Effector memory CD8-positive, alpha-beta T cell (primary cell): ENCODE data around the gene C2CD4C.

Experiments
- ATAC-seq: fragments of 150-1000 bp; cut with Tn5 transposase; replicated peaks from 2 replicates; pipeline ENCODE4 v1.10.0; 2021; ENCODE audit warnings: mild to moderate bottlenecking, moderate library complexity
- DNase-seq, 3 experiments: peaks; one replicate each; pipeline ENCODE4 v3.0.0; 2021
- H3K27ac Mint-ChIP-seq, 2 donors: one replicate each; pipeline ENCODE4 v1.8.0; 2022; ENCODE audit warnings: mild to moderate bottlenecking in 2 of 2, mixed read lengths in 2 of 2, moderate library complexity in 2 of 2
- H3K27me3 Mint-ChIP-seq, 2 donors: one replicate each; pipeline ENCODE4 v1.8.0; 2022; ENCODE audit warnings: mixed read lengths in 2 of 2
- H3K36me3 Mint-ChIP-seq: one replicate; pipeline ENCODE4 v1.8.0; 2022; ENCODE audit warnings: mild to moderate bottlenecking, moderate library complexity, mixed read lengths; ENCODE audit not compliant: insufficient read depth
- H3K4me1 Mint-ChIP-seq, 2 donors: one replicate each; pipeline ENCODE4 v1.8.0; 2022; ENCODE audit warnings: low read depth in 2 of 2, mixed read lengths in 2 of 2
- H3K4me3 Mint-ChIP-seq, 2 donors: one replicate each; pipeline ENCODE4 v1.8.0; 2022; ENCODE audit warnings: mild to moderate bottlenecking in 2 of 2, mixed read lengths in 2 of 2, moderate library complexity in 2 of 2
- H3K9me3 Mint-ChIP-seq, 2 donors: one replicate each; pipeline ENCODE4 v1.8.0; 2022; ENCODE audit warnings: mixed read lengths in 2 of 2

Gene C2CD4C

GRCh38 chr19:447064-447426, 38.1 kb upstream of the C2CD4C start:
- Mint-ChIP-seq H3K27me3 (peaks cover 0 to 3% of the 10 kb centered on the region in 2 donors), H3K4me3 (no peak overlapping the region), H3K9me3 (peaks cover 3 to 4% of the 10 kb centered on the region in 2 donors), H3K36me3 (no peaks in the 10 kb centered on the region), H3K27ac (no peak overlapping the region), H3K4me1 (no peaks in the 10 kb centered on the region)
- DNase-seq = no peak
- ATAC-seq = no peak

- H3K4me3 Mint-ChIP-seq = no peak overlapping the region
- H3K9me3 Mint-ChIP-seq = peaks cover 0 to 8% of the 10 kb centered on the region in 2 donors
- DNase-seq (no peak), ATAC-seq (no peak)
- H3K27me3 Mint-ChIP-seq = peaks cover 0 to 26% of the 10 kb centered on the region in 2 donors
- no peaks in the 10 kb centered on the region for H3K36me3 Mint-ChIP-seq
- H3K27ac Mint-ChIP-seq = no peak overlapping the region
- H3K4me1 Mint-ChIP-seq = no peaks in the 10 kb centered on the region
Observed at GRCh38 chr19:444677-445210, 35.8 kb upstream of the C2CD4C start.

GRCh38 chr19:443005-443404, 34.1 kb upstream of the C2CD4C start:
- no peak overlapping the region for H3K4me3 Mint-ChIP-seq

GRCh38 chr19:442085-442484, 33.1 kb upstream of the C2CD4C start:
- peaks cover 0 to 8% of the 10 kb centered on the region in 2 donors for H3K9me3 Mint-ChIP-seq
- no peak for ATAC-seq
- no peak overlapping the region for H3K4me3 Mint-ChIP-seq
- no peaks in the 10 kb centered on the region for H3K4me1 Mint-ChIP-seq
- no peaks in the 10 kb centered on the region for H3K36me3 Mint-ChIP-seq
- DNase-seq = no peak
- peaks cover 10 to 43% of the 10 kb centered on the region in 2 donors for H3K27me3 Mint-ChIP-seq
- H3K27ac Mint-ChIP-seq = no peak overlapping the region

More at GRCh38 chr19:443005-443404, 34.1 kb upstream of the C2CD4C start:
- Mint-ChIP-seq H3K4me1 (no peaks in the 10 kb centered on the region), H3K9me3 (peaks cover 0 to 8% of the 10 kb centered on the region in 2 donors), H3K36me3 (no peaks in the 10 kb centered on the region), H3K27ac (no peak overlapping the region), H3K27me3 (peaks cover 1 to 34% of the 10 kb centered on the region in 2 donors)
- ATAC-seq (no peak), DNase-seq (no peak)

- peaks cover 0 to 8% of the 10 kb centered on the region in 2 donors for H3K9me3 Mint-ChIP-seq
- H3K27me3 Mint-ChIP-seq = peaks cover 12 to 49% of the 10 kb centered on the region in 2 donors
- no peak for ATAC-seq
- no peaks in the 10 kb centered on the region for H3K4me1 Mint-ChIP-seq
- no peaks in the 10 kb centered on the region for H3K36me3 Mint-ChIP-seq
- no peak overlapping the region for H3K27ac Mint-ChIP-seq
- DNase-seq = no peak
- no peak overlapping the region for H3K4me3 Mint-ChIP-seq
Observed at GRCh38 chr19:441213-441836, 32.4 kb upstream of the C2CD4C start.

GRCh38 chr19:440391-441212, 31.7 kb upstream of the C2CD4C start:
- no peak for ATAC-seq
- peaks cover 12 to 49% of the 10 kb centered on the region in 2 donors for H3K27me3 Mint-ChIP-seq

GRCh38 chr19:439167-439900, 30.4 kb upstream of the C2CD4C start:
- no peaks in the 10 kb centered on the region for H3K36me3 Mint-ChIP-seq
- peaks cover 12 to 49% of the 10 kb centered on the region in 2 donors for H3K27me3 Mint-ChIP-seq
- ATAC-seq = no peak
- H3K9me3 Mint-ChIP-seq = peaks cover 0 to 8% of the 10 kb centered on the region in 2 donors
- no peak overlapping the region for H3K27ac Mint-ChIP-seq
- H3K4me3 Mint-ChIP-seq = no peak overlapping the region
- DNase-seq = no peak
- no peaks in the 10 kb centered on the region for H3K4me1 Mint-ChIP-seq

More at GRCh38 chr19:440391-441212, 31.7 kb upstream of the C2CD4C start:
- no peak overlapping the region for H3K27ac Mint-ChIP-seq
- no peaks in the 10 kb centered on the region for H3K36me3 Mint-ChIP-seq
- H3K9me3 Mint-ChIP-seq = peaks cover 0 to 8% of the 10 kb centered on the region in 2 donors
- H3K4me1 Mint-ChIP-seq = no peaks in the 10 kb centered on the region
- no peak for DNase-seq
- no peak overlapping the region for H3K4me3 Mint-ChIP-seq

GRCh38 chr19:438416-438958, 29.5 kb upstream of the C2CD4C start:
- H3K9me3 Mint-ChIP-seq = peaks cover 0 to 8% of the 10 kb centered on the region in 2 donors
- no peaks in the 10 kb centered on the region for H3K4me1 Mint-ChIP-seq
- H3K36me3 Mint-ChIP-seq = no peaks in the 10 kb centered on the region
- ATAC-seq (no peak), DNase-seq (no peak)
- peaks cover 12 to 49% of the 10 kb centered on the region in 2 donors for H3K27me3 Mint-ChIP-seq
- no peak overlapping the region for H3K4me3 Mint-ChIP-seq
- H3K27ac Mint-ChIP-seq = no peak overlapping the region

- Mint-ChIP-seq H3K4me3 (no peak overlapping the region), H3K27ac (no peak overlapping the region), H3K4me1 (no peaks in the 10 kb centered on the region), H3K36me3 (no peaks in the 10 kb centered on the region), H3K27me3 (peaks cover 12 to 46% of the 10 kb centered on the region in 2 donors), H3K9me3 (peaks cover 0 to 5% of the 10 kb centered on the region in 2 donors)
- ATAC-seq = no peak
- DNase-seq = no peak
Observed at GRCh38 chr19:437041-437440, 28.1 kb upstream of the C2CD4C start.

- Mint-ChIP-seq H3K27ac (no peak overlapping the region), H3K36me3 (no peaks in the 10 kb centered on the region), H3K4me3 (no peak overlapping the region), H3K4me1 (no peaks in the 10 kb centered on the region), H3K9me3 (no peaks in the 10 kb centered on the region), H3K27me3 (peaks cover 12 to 40% of the 10 kb centered on the region in 2 donors)
- ATAC-seq = no peak
- DNase-seq = no peak
Observed at GRCh38 chr19:436413-436950, 27.5 kb upstream of the C2CD4C start.

GRCh38 chr19:435707-436412, 26.9 kb upstream of the C2CD4C start:
- no peaks in the 10 kb centered on the region for H3K4me1 Mint-ChIP-seq

GRCh38 chr19:435056-435706, 26.2 kb upstream of the C2CD4C start:
- no peak for DNase-seq
- no peak overlapping the region for H3K27ac Mint-ChIP-seq
- H3K9me3 Mint-ChIP-seq = peaks cover 0 to 4% of the 10 kb centered on the region in 2 donors
- H3K4me3 Mint-ChIP-seq = no peak overlapping the region
- no peaks in the 10 kb centered on the region for H3K36me3 Mint-ChIP-seq
- peaks cover 12 to 27% of the 10 kb centered on the region in 2 donors for H3K27me3 Mint-ChIP-seq
- no peak for ATAC-seq
- H3K4me1 Mint-ChIP-seq = no peaks in the 10 kb centered on the region

More at GRCh38 chr19:435707-436412, 26.9 kb upstream of the C2CD4C start:
- no peak for ATAC-seq
- no peak overlapping the region for H3K27ac Mint-ChIP-seq
- H3K36me3 Mint-ChIP-seq = no peaks in the 10 kb centered on the region
- H3K9me3 Mint-ChIP-seq = peaks cover 0 to 3% of the 10 kb centered on the region in 2 donors
- no peak overlapping the region for H3K4me3 Mint-ChIP-seq
- peaks cover 12 to 34% of the 10 kb centered on the region in 2 donors for H3K27me3 Mint-ChIP-seq
- no peak for DNase-seq
